SK-N-SH (cell line): Measurements from ENCODE around the gene NBL1. TPM values are rescaled to one million over a fixed set of nuclear protein-coding genes. Genes with fewer than 3 reads are reported as not detected.

Source experiments
- CTCF ChIA-PET: fragments of 300-600, 350-600 bp; formaldehyde crosslinking; extraction: SDS; loops from one replicate; lab custom pipeline; 2021; lab: Yijun Ruan, JAX
- POLR2A ChIA-PET: fragments of 350-600 bp; sonication (Branson Sonifier 250); formaldehyde crosslinking; extraction: SDS; loops from one replicate; lab custom pipeline; 2020; ENCODE audit warnings: antibody characterized with exemption, inconsistent platforms; lab: Yijun Ruan, JAX
- DNase-seq: peaks from one replicate; pipeline ENCODE4 v3.0.0; 2012
- H2AFZ ChIP-seq: fragments of 200-600 bp; sonication (generic); 2 replicates; pipeline ENCODE4 v1.8.1; 2016; ENCODE audit warnings: antibody characterized with exemption, mild to moderate bottlenecking, low read depth
- H3F3A ChIP-seq: fragments of 200-600 bp; sonication (generic); replicated peaks from 2 replicates; pipeline ENCODE3; 2016; ENCODE audit warnings: antibody characterized with exemption, mild to moderate bottlenecking; ENCODE audit not compliant: insufficient read depth
- H3K27ac ChIP-seq, 2 experiments: fragments of 200-500 bp in 1 of 2; fragments of 200-600 bp in 1 of 2; sonication (Bioruptor generic) in 1 of 2; sonication (generic), shearing (Covaris generic) in 1 of 2; 2 replicates each; pipeline versions ENCODE4 v1.5.1 to v1.6.1; 2014 to 2016; ENCODE audit warnings: low read depth in 2 of 2, inconsistent platforms in 1 of 2, low read length in 1 of 2, mild to moderate bottlenecking in 1 of 2, mixed read lengths in 1 of 2
- H3K27me3 ChIP-seq: fragments of 200-600 bp; sonication (generic), shearing (Covaris generic); 2 replicates; pipeline ENCODE4 v1.6.1; 2016; ENCODE audit warnings: mixed run types; ENCODE audit not compliant: insufficient read depth
- H3K36me3 ChIP-seq, 2 experiments: fragments of 200-500 bp in 1 of 2; fragments of 200-600 bp in 1 of 2; sonication (Bioruptor generic) in 1 of 2; sonication (generic) in 1 of 2; replicated peaks in 1 of 2; 2 replicates each; pipeline versions ENCODE3 to v1.5.1; 2014 to 2016; ENCODE audit warnings: low read length in 1 of 2, mild to moderate bottlenecking in 1 of 2; ENCODE audit not compliant: insufficient read depth in 2 of 2, control insufficient read depth in 1 of 2
- H3K4me1 ChIP-seq, 2 experiments: fragments of 200-500 bp in 1 of 2; fragments of 200-600 bp in 1 of 2; sonication (Bioruptor generic) in 1 of 2; sonication (generic), shearing (Covaris generic) in 1 of 2; 2 replicates each; pipeline versions ENCODE4 v1.5.1 to v1.6.1; 2014 to 2016; ENCODE audit warnings: low read depth in 1 of 2, low read length in 1 of 2, mixed run types in 1 of 2; ENCODE audit not compliant: insufficient read depth in 2 of 2, control insufficient read depth in 1 of 2
- H3K4me2 ChIP-seq: fragments of 200-600 bp; sonication (generic), shearing (Covaris generic); 2 replicates; pipeline ENCODE4 v1.6.1; 2017; ENCODE audit warnings: mixed run types
- H3K4me3 ChIP-seq, 2 experiments: fragments of 200-500 bp in 1 of 2; fragments of 200-600 bp in 1 of 2; sonication (Bioruptor generic) in 1 of 2; sonication (generic), shearing (Covaris generic) in 1 of 2; 2 replicates each; pipeline versions ENCODE4 v1.5.1 to v1.8.1; 2014 to 2016; ENCODE audit warnings: low read depth in 2 of 2, inconsistent platforms in 1 of 2, low read length in 1 of 2, mild to moderate bottlenecking in 1 of 2, mixed read lengths in 1 of 2, moderate library complexity in 1 of 2
- H3K79me2 ChIP-seq: fragments of 200-600 bp; sonication (generic); 2 replicates; pipeline ENCODE4 v1.8.1; 2017; ENCODE audit warnings: mild to moderate bottlenecking; ENCODE audit not compliant: insufficient read depth
- H3K9ac ChIP-seq: fragments of 200-600 bp; sonication (generic); 2 replicates; pipeline ENCODE4 v1.6.1; 2017; ENCODE audit warnings: mixed run types
- H3K9me2 ChIP-seq: fragments of 200-600 bp; sonication (generic); 2 replicates; pipeline ENCODE4 v1.6.1; 2017; ENCODE audit warnings: mixed run types
- H3K9me3 ChIP-seq: fragments of 200-600 bp; sonication (generic); 2 replicates; pipeline ENCODE4 v1.6.1; 2017; ENCODE audit warnings: mixed run types, mild to moderate bottlenecking, moderate library complexity
- H4K20me1 ChIP-seq: fragments of 200-600 bp; sonication (generic); 2 replicates; pipeline ENCODE4 v1.6.1; 2017; ENCODE audit warnings: mild to moderate bottlenecking, mixed run types; ENCODE audit not compliant: insufficient read depth
- CHD2 ChIP-seq: fragments of 150-350 bp; IDR thresholded peaks from 2 replicates; pipeline ENCODE4 v1.6.1; 2018; ENCODE audit warnings: low read length; ENCODE audit not compliant: partially characterized antibody
- FOSL2 ChIP-seq: IDR thresholded peaks from 2 replicates; pipeline ENCODE4 v1.4.0; 2012; ENCODE audit warnings: low read depth, mild to moderate bottlenecking, moderate library complexity, borderline replicate concordance
- FOXJ3 ChIP-seq: sonication (generic); formaldehyde crosslinking; IDR thresholded peaks from 2 replicates; pipeline ENCODE4 v1.5.1; 2020; ENCODE audit warnings: mild to moderate bottlenecking, missing genetic modification reagents
- FOXM1 ChIP-seq: IDR thresholded peaks from 2 replicates; pipeline ENCODE4 v1.4.0; 2012; ENCODE audit warnings: low read depth, mild to moderate bottlenecking
- GATA2 ChIP-seq: sonication (generic); formaldehyde crosslinking; IDR thresholded peaks from 2 replicates; pipeline ENCODE4 v1.5.0; 2020; ENCODE audit warnings: mild to moderate bottlenecking, missing genetic modification reagents
- IRF3 ChIP-seq: fragments of 150-350 bp; IDR thresholded peaks from 2 replicates; pipeline ENCODE4 v1.6.1; 2016; ENCODE audit warnings: mild to moderate bottlenecking, low read depth, low read length
- JUND ChIP-seq: IDR thresholded peaks from 2 replicates; pipeline ENCODE4 v1.4.0; 2012
- MEF2A ChIP-seq: IDR thresholded peaks from 2 replicates; pipeline ENCODE4 v1.4.0; 2012; ENCODE audit warnings: low read depth, borderline replicate concordance
- NRF1 ChIP-seq: IDR thresholded peaks from 2 replicates; pipeline ENCODE4 v1.6.1; 2012; ENCODE audit warnings: low read depth, mild to moderate bottlenecking, low read length
- REST ChIP-seq: IDR thresholded peaks from 2 replicates; pipeline ENCODE4 v1.6.1; 2012; ENCODE audit warnings: mild to moderate bottlenecking, low read depth, low read length, moderate library complexity
- RFX5 ChIP-seq: IDR thresholded peaks from 2 replicates; pipeline ENCODE4 v1.6.1; 2012; ENCODE audit warnings: mild to moderate bottlenecking, improper control_type of control experiment, low read length
- TCF12 ChIP-seq: IDR thresholded peaks from 2 replicates; pipeline ENCODE4 v1.4.0; 2012
- TEAD4 ChIP-seq: IDR thresholded peaks from 2 replicates; pipeline ENCODE4 v1.4.0; 2012; ENCODE audit warnings: mild to moderate bottlenecking, borderline replicate concordance; ENCODE audit not compliant: insufficient read depth
- YY1 ChIP-seq: IDR thresholded peaks from 2 replicates; pipeline ENCODE4 v1.4.0; 2012; ENCODE audit warnings: low read depth, mild to moderate bottlenecking
- ZBTB33 ChIP-seq: IDR thresholded peaks from 2 replicates; pipeline ENCODE4 v1.4.0; 2012; ENCODE audit warnings: low read depth, borderline replicate concordance
- WGBS: methylation state at CpG from one replicate; pipeline ENCODE4 v1.1.6; 2017; ENCODE audit warnings: low lambda C conversion rate; 5-methylcytosine and 5-hydroxymethylcytosine counted together
- polyA plus RNA-seq, 3 experiments: library from polyadenylated mRNA; depleted of rRNA; stranded (reverse); fragments of >200 nt; gene quantifications; 2 replicates each; pipeline ENCODE4 v1.2.3, GENCODE V29; 2012
- TF ChIP-seq, protein P1 (sequence below): fragments of 200-600 bp; sonication (generic); IDR thresholded peaks from 2 replicates; pipeline ENCODE4 v1.6.1; 2017; ENCODE audit warnings: antibody characterized with exemption, mild to moderate bottlenecking, moderate library complexity

NBL1 gene
- polyA plus RNA-seq, 1 of the 3 experiments (the other 2 are of a cell fraction) = 36.1 TPM

- Histone ChIP-seq H3K36me3 (peaks cover 0 to 6% of the 10 kb centered on the region in 2 experiments), H3K4me3 (no peak overlapping the region), H3K4me2 (no peak overlapping the region), H3K27ac (no peak overlapping the region), H3F3A (no peaks in the 10 kb centered on the region), H3K9me3 (no peaks in the 10 kb centered on the region), H3K27me3 (no peaks in the 10 kb centered on the region), H3K79me2 (peaks cover 100% of the 10 kb centered on the region), H3K4me1 (no peaks in the 10 kb centered on the region; a peak in 1 of 4 replicates), H4K20me1 (peaks cover 86% of the 10 kb centered on the region), H3K9me2 (no peaks in the 10 kb centered on the region), H3K9ac (no peak overlapping the region), H2AFZ (no peak overlapping the region)
- ChIA-PET POLR2A (no interaction called here), CTCF (no interaction called here)
- TF ChIP-seq YY1 (no peak), GATA2 (CRISPR knock-in tag) (no peak)
- DNase-seq = no peak
- 90% methylated on average over 4 of the region's 4 CpGs for WGBS
These were observed 41.6 kb upstream of the NBL1 start for GRCh38 chr1:19602486-19602885.

DNA sequence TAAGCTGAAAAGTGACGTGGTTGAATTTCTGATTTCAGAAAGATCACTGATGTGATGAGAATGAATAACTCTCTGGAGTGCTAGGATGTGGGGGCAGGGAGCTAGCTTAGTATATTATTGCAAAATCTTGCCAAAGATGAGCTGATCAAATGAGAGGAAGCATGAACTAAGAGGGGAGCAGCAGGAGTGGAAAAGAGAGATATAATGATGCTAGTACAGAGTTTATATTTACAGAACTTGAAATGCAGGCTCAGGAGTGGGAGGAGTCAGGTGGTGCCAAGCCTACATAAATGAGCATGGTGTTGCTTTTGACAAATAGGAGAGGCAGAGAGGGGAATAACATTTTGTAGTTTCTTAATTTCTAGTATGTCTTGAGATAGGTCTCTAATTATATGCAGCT, 38.1 kb upstream of the NBL1 start:
- Histone ChIP-seq H3K9ac (no peak overlapping the region), H3F3A (peaks cover 8% of the 10 kb centered on the region), H3K79me2 (peaks cover 98% of the 10 kb centered on the region), H3K27ac (no peak overlapping the region), H3K4me3 (no peak overlapping the region), H3K4me1 (no peaks in the 10 kb centered on the region; a peak in 1 of 4 replicates), H2AFZ (no peak overlapping the region), H4K20me1 (peaks cover 87% of the 10 kb centered on the region), H3K4me2 (no peak overlapping the region), H3K27me3 (no peaks in the 10 kb centered on the region), H3K9me2 (no peaks in the 10 kb centered on the region), H3K9me3 (no peaks in the 10 kb centered on the region), H3K36me3 (no peaks in the 10 kb centered on the region)
- no peak for DNase-seq
- TF ChIP-seq TEAD4 (no peak), CHD2 (no peak), RFX5 (no peak), TCF12 (no peak), MEF2A (no peak), FOSL2 (no peak), JUND (no peak), ZBTB33 (no peak), REST (no peak), FOXM1 (no peak), GATA2 (CRISPR knock-in tag) (no peak), NRF1 (no peak), FOXJ3 (CRISPR knock-in tag) (no peak), IRF3 (no peak)
- TF ChIP-seq, protein P1, sequence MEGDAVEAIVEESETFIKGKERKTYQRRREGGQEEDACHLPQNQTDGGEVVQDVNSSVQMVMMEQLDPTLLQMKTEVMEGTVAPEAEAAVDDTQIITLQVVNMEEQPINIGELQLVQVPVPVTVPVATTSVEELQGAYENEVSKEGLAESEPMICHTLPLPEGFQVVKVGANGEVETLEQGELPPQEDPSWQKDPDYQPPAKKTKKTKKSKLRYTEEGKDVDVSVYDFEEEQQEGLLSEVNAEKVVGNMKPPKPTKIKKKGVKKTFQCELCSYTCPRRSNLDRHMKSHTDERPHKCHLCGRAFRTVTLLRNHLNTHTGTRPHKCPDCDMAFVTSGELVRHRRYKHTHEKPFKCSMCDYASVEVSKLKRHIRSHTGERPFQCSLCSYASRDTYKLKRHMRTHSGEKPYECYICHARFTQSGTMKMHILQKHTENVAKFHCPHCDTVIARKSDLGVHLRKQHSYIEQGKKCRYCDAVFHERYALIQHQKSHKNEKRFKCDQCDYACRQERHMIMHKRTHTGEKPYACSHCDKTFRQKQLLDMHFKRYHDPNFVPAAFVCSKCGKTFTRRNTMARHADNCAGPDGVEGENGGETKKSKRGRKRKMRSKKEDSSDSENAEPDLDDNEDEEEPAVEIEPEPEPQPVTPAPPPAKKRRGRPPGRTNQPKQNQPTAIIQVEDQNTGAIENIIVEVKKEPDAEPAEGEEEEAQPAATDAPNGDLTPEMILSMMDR = no peak
- WGBS = 79% methylated on average over 1 of the region's 1 CpG
- CTCF ChIA-PET = interaction anchor here (1.5 kb wide), 1 partner anchor 157 kb away, joined by 3 read pairs; no protein-coding TSS in a partner anchor
- POLR2A ChIA-PET = no interaction called here
